OCI-LY3 (cell line): ENCODE measurements around the gene CLDN15.

Source experiments
- CTCF ChIP-seq: fragments of 200-600, 300-600 bp; sonication (generic); IDR thresholded peaks from 2 replicates; pipeline ENCODE4 v1.5.1; 2014; ENCODE audit warnings: antibody characterized with exemption, low read length, low read depth
- EZH2phosphoT487 ChIP-seq: fragments of 200-600 bp; shearing (Covaris generic); IDR thresholded peaks from 2 replicates; pipeline ENCODE4 v1.6.1; 2018; ENCODE audit warnings: antibody characterized with exemption, mixed run types, low read depth

GRCh38 chr7:101235522-101235921, 2.1 kb downstream of the CLDN15 start:
- TF ChIP-seq CTCF: no peak
- TF ChIP-seq EZH2phosphoT487: no peak
